Lower leg skin (tissue), 3 donors: ENCODE data around the gene MAP3K13.

ENCODE experiments used
- POLR2A ChIP-seq, 2 donors: fragments of 450-650 bp; IDR thresholded peaks; one replicate each; pipeline ENCODE4 v1.6.1; 2016 to 2017; ENCODE audit warnings: antibody characterized with exemption in 2 of 2, mild to moderate bottlenecking in 1 of 2, moderate library complexity in 1 of 2
- TF ChIP-seq, protein P1 (sequence below), 3 donors: fragments of 450-650 bp; IDR thresholded peaks; one replicate each; pipeline ENCODE4 v1.5.1; 2016; ENCODE audit warnings: antibody characterized with exemption in 3 of 3, mild to moderate bottlenecking in 3 of 3, moderate library complexity in 2 of 3

DNA sequence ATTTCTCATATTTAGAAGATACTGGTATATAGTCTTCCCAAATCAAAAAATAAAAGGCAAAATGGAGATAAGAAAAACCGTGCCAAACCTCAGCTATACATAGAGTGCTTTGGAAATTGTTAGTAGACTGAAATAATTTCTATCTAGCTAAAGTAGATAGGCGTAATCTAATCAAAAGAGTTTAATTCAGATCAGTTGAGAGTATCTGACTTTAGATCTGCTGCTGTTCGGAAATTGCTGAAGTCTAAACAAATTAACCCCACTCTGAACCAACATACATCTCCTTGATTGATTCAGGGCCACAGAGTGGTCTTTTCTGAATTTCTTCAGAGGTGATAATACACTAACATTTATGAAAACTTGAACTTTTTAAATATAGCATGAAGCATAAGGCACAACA is 40.1 kb downstream of the MAP3K13 start:
- TF ChIP-seq, protein P1, sequence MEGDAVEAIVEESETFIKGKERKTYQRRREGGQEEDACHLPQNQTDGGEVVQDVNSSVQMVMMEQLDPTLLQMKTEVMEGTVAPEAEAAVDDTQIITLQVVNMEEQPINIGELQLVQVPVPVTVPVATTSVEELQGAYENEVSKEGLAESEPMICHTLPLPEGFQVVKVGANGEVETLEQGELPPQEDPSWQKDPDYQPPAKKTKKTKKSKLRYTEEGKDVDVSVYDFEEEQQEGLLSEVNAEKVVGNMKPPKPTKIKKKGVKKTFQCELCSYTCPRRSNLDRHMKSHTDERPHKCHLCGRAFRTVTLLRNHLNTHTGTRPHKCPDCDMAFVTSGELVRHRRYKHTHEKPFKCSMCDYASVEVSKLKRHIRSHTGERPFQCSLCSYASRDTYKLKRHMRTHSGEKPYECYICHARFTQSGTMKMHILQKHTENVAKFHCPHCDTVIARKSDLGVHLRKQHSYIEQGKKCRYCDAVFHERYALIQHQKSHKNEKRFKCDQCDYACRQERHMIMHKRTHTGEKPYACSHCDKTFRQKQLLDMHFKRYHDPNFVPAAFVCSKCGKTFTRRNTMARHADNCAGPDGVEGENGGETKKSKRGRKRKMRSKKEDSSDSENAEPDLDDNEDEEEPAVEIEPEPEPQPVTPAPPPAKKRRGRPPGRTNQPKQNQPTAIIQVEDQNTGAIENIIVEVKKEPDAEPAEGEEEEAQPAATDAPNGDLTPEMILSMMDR (IDR thresholded peaks at IDR 0.05): no peak
- no peak for TF ChIP-seq POLR2A (IDR thresholded peaks at IDR 0.05)
